ENCODE data around the gene ARHGAP15.

ARHGAP15 gene

DNA sequence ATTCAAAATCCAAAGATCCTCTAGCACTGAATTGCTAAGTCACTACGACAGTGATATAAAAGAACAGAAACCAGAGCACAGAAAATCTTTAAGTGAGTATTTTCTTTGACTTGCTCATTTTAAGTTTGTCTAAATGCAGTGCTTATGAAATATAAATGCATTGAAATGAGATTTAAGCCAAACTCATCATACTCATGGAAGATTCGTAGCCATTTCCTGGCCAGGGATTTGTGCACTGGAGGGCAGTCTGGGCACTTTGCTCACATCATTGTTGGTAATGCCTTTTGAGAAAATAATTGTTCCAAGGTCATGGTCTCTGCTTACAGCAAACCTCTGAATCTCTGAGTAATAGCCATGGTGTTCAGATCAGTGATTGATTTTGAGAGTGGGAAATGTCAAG lies 307.7 kb downstream of the ARHGAP15 start:
- Histone ChIP-seq H3K27ac (ENCODE audit: low read length) (no peak overlapping the region), H3K27me3 (replicated peaks; ENCODE audit: insufficient read depth, low read length) (no peaks in the 10 kb centered on the region), H3K4me3 (ENCODE audit: low read length) (no peak overlapping the region), H3F3A (ENCODE audit: insufficient read depth, low read length) (no peaks in the 10 kb centered on the region), H3K4me1 (ENCODE audit: low read length) (no peaks in the 10 kb centered on the region), H2AFZ (ENCODE audit: low read length) (no peak overlapping the region), H4K20me1 (ENCODE audit: insufficient read depth, low read length) (no peaks in the 10 kb centered on the region), H3K36me3 (replicated peaks; ENCODE audit: insufficient read depth, low read length) (no peaks in the 10 kb centered on the region), H3K4me2 (ENCODE audit: low read depth, low read length) (no peak overlapping the region), H3K79me2 (ENCODE audit: low read length) (no peaks in the 10 kb centered on the region), H3K9me2 (replicated peaks; ENCODE audit: insufficient read depth, low read length) (no peaks in the 10 kb centered on the region), H3K9me3 (replicated peaks; ENCODE audit: insufficient read depth, low read length) (no peaks in the 10 kb centered on the region), H3K9ac (ENCODE audit: low read length) (no peak overlapping the region)
- TF ChIP-seq EZH2phosphoT487 (IDR thresholded peaks at IDR 0.05; ENCODE audit: low read length) (no peak), EZH2 (optimal IDR thresholded peaks at IDR 0.05; ENCODE audit: low read depth, low read length) (no peak)
- TF ChIP-seq, protein P1, sequence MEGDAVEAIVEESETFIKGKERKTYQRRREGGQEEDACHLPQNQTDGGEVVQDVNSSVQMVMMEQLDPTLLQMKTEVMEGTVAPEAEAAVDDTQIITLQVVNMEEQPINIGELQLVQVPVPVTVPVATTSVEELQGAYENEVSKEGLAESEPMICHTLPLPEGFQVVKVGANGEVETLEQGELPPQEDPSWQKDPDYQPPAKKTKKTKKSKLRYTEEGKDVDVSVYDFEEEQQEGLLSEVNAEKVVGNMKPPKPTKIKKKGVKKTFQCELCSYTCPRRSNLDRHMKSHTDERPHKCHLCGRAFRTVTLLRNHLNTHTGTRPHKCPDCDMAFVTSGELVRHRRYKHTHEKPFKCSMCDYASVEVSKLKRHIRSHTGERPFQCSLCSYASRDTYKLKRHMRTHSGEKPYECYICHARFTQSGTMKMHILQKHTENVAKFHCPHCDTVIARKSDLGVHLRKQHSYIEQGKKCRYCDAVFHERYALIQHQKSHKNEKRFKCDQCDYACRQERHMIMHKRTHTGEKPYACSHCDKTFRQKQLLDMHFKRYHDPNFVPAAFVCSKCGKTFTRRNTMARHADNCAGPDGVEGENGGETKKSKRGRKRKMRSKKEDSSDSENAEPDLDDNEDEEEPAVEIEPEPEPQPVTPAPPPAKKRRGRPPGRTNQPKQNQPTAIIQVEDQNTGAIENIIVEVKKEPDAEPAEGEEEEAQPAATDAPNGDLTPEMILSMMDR (IDR thresholded peaks at IDR 0.05; ENCODE audit: low read length) = no peak
- no peak for DNase-seq

- Histone ChIP-seq H3K4me1 (ENCODE audit: low read length) (no peaks in the 10 kb centered on the region), H3K27ac (ENCODE audit: low read length) (no peak overlapping the region), H3K4me3 (ENCODE audit: low read length) (no peak overlapping the region), H2AFZ (ENCODE audit: low read length) (no peak overlapping the region), H4K20me1 (ENCODE audit: insufficient read depth, low read length) (no peaks in the 10 kb centered on the region), H3K36me3 (replicated peaks; ENCODE audit: insufficient read depth, low read length) (no peaks in the 10 kb centered on the region), H3K4me2 (ENCODE audit: low read depth, low read length) (no peak overlapping the region), H3K27me3 (replicated peaks; ENCODE audit: insufficient read depth, low read length) (no peaks in the 10 kb centered on the region), H3K9ac (ENCODE audit: low read length) (no peak overlapping the region), H3F3A (ENCODE audit: insufficient read depth, low read length) (no peaks in the 10 kb centered on the region), H3K9me2 (replicated peaks; ENCODE audit: insufficient read depth, low read length) (no peaks in the 10 kb centered on the region), H3K79me2 (ENCODE audit: low read length) (no peaks in the 10 kb centered on the region), H3K9me3 (replicated peaks; ENCODE audit: insufficient read depth, low read length) (no peaks in the 10 kb centered on the region)
- TF ChIP-seq, protein P1 (IDR thresholded peaks at IDR 0.05; ENCODE audit: low read length) = no peak
- TF ChIP-seq EZH2phosphoT487 (IDR thresholded peaks at IDR 0.05; ENCODE audit: low read length) = no peak
- TF ChIP-seq EZH2 (optimal IDR thresholded peaks at IDR 0.05; ENCODE audit: low read depth, low read length) = no peak
- DNase-seq = no peak
Observed at GRCh38 chr2:143440411-143441012, 311.3 kb downstream of the ARHGAP15 start.

DNA sequence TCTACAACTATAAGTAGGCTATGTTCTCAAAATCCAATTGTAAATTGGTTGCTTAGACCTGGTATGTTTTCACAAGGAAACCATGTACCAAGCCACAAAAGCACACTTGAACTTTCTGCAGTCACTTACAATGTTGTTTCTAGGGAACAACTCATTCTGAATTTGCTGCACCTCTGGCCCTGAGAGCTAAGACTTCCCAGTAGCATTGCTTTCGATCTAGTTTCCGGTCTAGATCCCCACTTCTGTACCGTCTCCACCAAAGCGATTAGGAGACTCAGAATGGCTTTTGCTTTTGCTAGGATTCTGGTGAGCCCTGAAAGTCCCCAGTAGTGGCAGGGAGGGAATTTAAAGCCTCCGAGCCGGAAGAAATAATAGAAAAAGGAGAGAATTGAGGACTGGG lies 313.0 kb downstream of the ARHGAP15 start:
- H3K9ac ChIP-seq (ENCODE audit: low read length) = no peak overlapping the region
- TF ChIP-seq EZH2 (optimal IDR thresholded peaks at IDR 0.05; ENCODE audit: low read depth, low read length) = no peak
- no peak for TF ChIP-seq EZH2phosphoT487 (IDR thresholded peaks at IDR 0.05; ENCODE audit: low read length)
- TF ChIP-seq, protein P1 (IDR thresholded peaks at IDR 0.05; ENCODE audit: low read length) = no peak
- no peak overlapping the region for H3K27ac ChIP-seq (ENCODE audit: low read length)
- no peaks in the 10 kb centered on the region for H3K9me3 ChIP-seq (replicated peaks; ENCODE audit: insufficient read depth, low read length)
- no peak overlapping the region for H2AFZ ChIP-seq (ENCODE audit: low read length)
- no peaks in the 10 kb centered on the region for H3K79me2 ChIP-seq (ENCODE audit: low read length)
- no peaks in the 10 kb centered on the region for H3F3A ChIP-seq (ENCODE audit: insufficient read depth, low read length)
- no peaks in the 10 kb centered on the region for H3K27me3 ChIP-seq (replicated peaks; ENCODE audit: insufficient read depth, low read length)
- H3K9me2 ChIP-seq (replicated peaks; ENCODE audit: insufficient read depth, low read length) = no peaks in the 10 kb centered on the region
- H3K4me3 ChIP-seq (ENCODE audit: low read length) = no peak overlapping the region
- no peak overlapping the region for H3K4me2 ChIP-seq (ENCODE audit: low read depth, low read length)
- H3K36me3 ChIP-seq (replicated peaks; ENCODE audit: insufficient read depth, low read length) = no peaks in the 10 kb centered on the region
- no peaks in the 10 kb centered on the region for H3K4me1 ChIP-seq (ENCODE audit: low read length)
- H4K20me1 ChIP-seq (ENCODE audit: insufficient read depth, low read length) = no peaks in the 10 kb centered on the region
- DNase-seq = no peak

All from MM.1S (cell line).